ENCODE results near the gene NET1.

The NET1 gene

GRCh38 chr10:5450605-5451384 is 38.4 kb downstream of the NET1 start:
- Histone ChIP-seq H3K4me3 (no peak overlapping the region), H3K27ac (no peak overlapping the region), H3K9me3 (ENCODE audit: low read depth, low read length) (no peaks in the 10 kb centered on the region), H3K36me3 (ENCODE audit: insufficient read depth, low read length) (peaks cover 40% of the 10 kb centered on the region), H3K9ac (ENCODE audit: insufficient read length) (no peak overlapping the region)
- DNase-seq (ENCODE audit: low read depth, low spot score) = no peak
- TF ChIP-seq FOXP2 (optimal IDR thresholded peaks at IDR 0.05; ENCODE audit: control extremely low read depth, extremely low read length, insufficient read depth) (no peak), POLR2AphosphoS5 (IDR thresholded peaks at IDR 0.05; ENCODE audit: borderline replicate concordance, low read depth, low read length) (no peak)

- Histone ChIP-seq H3K27ac (no peak overlapping the region), H3K36me3 (ENCODE audit: insufficient read depth, low read length) (peaks cover 54% of the 10 kb centered on the region), H3K9me3 (ENCODE audit: low read depth, low read length) (no peaks in the 10 kb centered on the region), H3K9ac (ENCODE audit: insufficient read length) (no peak overlapping the region), H3K4me3 (no peak overlapping the region)
- TF ChIP-seq EZH2 (IDR thresholded peaks at IDR 0.05) (no peak), POLR2AphosphoS5 (IDR thresholded peaks at IDR 0.05; ENCODE audit: borderline replicate concordance, low read depth, low read length) (no peak), FOXP2 (optimal IDR thresholded peaks at IDR 0.05; ENCODE audit: control extremely low read depth, extremely low read length, insufficient read depth) (no peak)
- no peak for DNase-seq (ENCODE audit: low read depth, low spot score)
Observed at GRCh38 chr10:5453749-5454489, 41.6 kb downstream of the NET1 start.

- Histone ChIP-seq H3K9me3 (ENCODE audit: low read depth, low read length) (no peaks in the 10 kb centered on the region), H3K4me3 (no peak overlapping the region), H3K27ac (no peak overlapping the region), H3K36me3 (ENCODE audit: insufficient read depth, low read length) (peaks cover 54% of the 10 kb centered on the region), H3K9ac (ENCODE audit: insufficient read length) (no peak overlapping the region)
- TF ChIP-seq EZH2 (IDR thresholded peaks at IDR 0.05) = no peak
- no peak for TF ChIP-seq POLR2AphosphoS5 (IDR thresholded peaks at IDR 0.05; ENCODE audit: borderline replicate concordance, low read depth, low read length)
- no peak for TF ChIP-seq FOXP2 (optimal IDR thresholded peaks at IDR 0.05; ENCODE audit: control extremely low read depth, extremely low read length, insufficient read depth)
- DNase-seq (ENCODE audit: low read depth, low spot score) = no peak
Observed at GRCh38 chr10:5456563-5456962, 44.2 kb downstream of the NET1 start.

- Histone ChIP-seq H3K27ac (no peak overlapping the region), H3K9me3 (ENCODE audit: low read depth, low read length) (no peaks in the 10 kb centered on the region), H3K4me3 (no peak overlapping the region), H3K9ac (ENCODE audit: insufficient read length) (no peak overlapping the region), H3K36me3 (ENCODE audit: insufficient read depth, low read length) (peaks cover 45% of the 10 kb centered on the region)
- no peak for TF ChIP-seq FOXP2 (optimal IDR thresholded peaks at IDR 0.05; ENCODE audit: control extremely low read depth, extremely low read length, insufficient read depth)
- TF ChIP-seq EZH2 (IDR thresholded peaks at IDR 0.05) = no peak
- TF ChIP-seq POLR2AphosphoS5 (IDR thresholded peaks at IDR 0.05; ENCODE audit: borderline replicate concordance, low read depth, low read length) = no peak
- no peak for DNase-seq (ENCODE audit: low read depth, low spot score)
Observed at GRCh38 chr10:5457741-5458140, 45.4 kb downstream of the NET1 start.

- Histone ChIP-seq H3K27ac (no peak overlapping the region), H3K9me3 (ENCODE audit: low read depth, low read length) (no peaks in the 10 kb centered on the region), H3K36me3 (ENCODE audit: insufficient read depth, low read length) (peaks cover 38% of the 10 kb centered on the region), H3K9ac (ENCODE audit: insufficient read length) (no peak overlapping the region), H3K4me3 (no peak overlapping the region)
- TF ChIP-seq FOXP2 (optimal IDR thresholded peaks at IDR 0.05; ENCODE audit: control extremely low read depth, extremely low read length, insufficient read depth) (no peak), EZH2 (IDR thresholded peaks at IDR 0.05) (no peak), POLR2AphosphoS5 (IDR thresholded peaks at IDR 0.05; ENCODE audit: borderline replicate concordance, low read depth, low read length) (no peak)
- DNase-seq (ENCODE audit: low read depth, low spot score) = no peak
Observed at GRCh38 chr10:5458425-5458824, 46.1 kb downstream of the NET1 start.

DNA sequence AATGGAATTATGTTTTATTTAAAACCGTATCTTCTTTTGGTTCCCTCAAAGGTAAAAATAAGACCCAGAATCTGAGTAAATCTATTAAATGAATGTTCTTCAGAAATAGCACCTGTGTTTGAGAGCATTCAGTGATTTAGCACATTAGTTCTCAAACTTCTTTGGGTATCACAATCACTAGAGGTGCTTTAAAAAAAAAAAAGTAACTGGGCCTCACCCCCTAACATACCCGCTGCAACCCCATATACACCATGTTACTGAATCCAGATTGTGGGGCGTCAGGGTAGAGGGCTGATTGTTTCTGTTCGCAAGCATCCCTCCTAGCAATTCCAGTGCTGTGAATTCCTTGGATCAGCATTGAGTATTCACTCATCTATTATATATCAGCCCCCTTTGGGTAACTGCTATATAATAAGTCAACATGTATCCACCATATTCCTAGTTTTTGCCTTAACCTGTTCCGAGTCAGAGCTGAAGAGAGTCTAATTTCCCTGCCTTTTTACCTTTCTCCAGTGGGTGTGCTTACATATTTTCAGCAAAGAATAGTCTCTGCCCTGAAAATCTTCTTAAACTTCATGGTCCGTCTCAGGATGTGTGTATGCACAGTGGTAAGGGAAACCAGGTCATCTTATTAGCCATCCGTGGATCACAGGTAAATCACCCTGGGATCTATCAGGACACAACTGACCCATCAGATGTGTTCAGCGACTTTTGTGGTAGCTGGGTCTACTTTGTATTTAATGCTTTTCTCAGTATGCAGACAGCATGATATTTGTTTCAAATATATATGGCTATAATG is 46.8 kb downstream of the NET1 start:
- H3K27ac ChIP-seq = no peak overlapping the region
- no peaks in the 10 kb centered on the region for H3K9me3 ChIP-seq (ENCODE audit: low read depth, low read length)
- TF ChIP-seq FOXP2 (optimal IDR thresholded peaks at IDR 0.05; ENCODE audit: control extremely low read depth, extremely low read length, insufficient read depth) = no peak
- TF ChIP-seq EZH2 (IDR thresholded peaks at IDR 0.05) = no peak
- no peak for TF ChIP-seq POLR2AphosphoS5 (IDR thresholded peaks at IDR 0.05; ENCODE audit: borderline replicate concordance, low read depth, low read length)
- no peak overlapping the region for H3K9ac ChIP-seq (ENCODE audit: insufficient read length)
- H3K36me3 ChIP-seq (ENCODE audit: insufficient read depth, low read length) = peaks cover 30% of the 10 kb centered on the region
- DNase-seq (ENCODE audit: low read depth, low spot score) = no peak
- H3K4me3 ChIP-seq = no peak overlapping the region

GRCh38 chr10:5460468-5461202 is 48.3 kb downstream of the NET1 start:
- Histone ChIP-seq H3K4me3 (no peak overlapping the region), H3K27ac (no peak overlapping the region), H3K9ac (ENCODE audit: insufficient read length) (no peak overlapping the region), H3K36me3 (ENCODE audit: insufficient read depth, low read length) (peaks cover 16% of the 10 kb centered on the region), H3K9me3 (ENCODE audit: low read depth, low read length) (no peaks in the 10 kb centered on the region)
- no peak for TF ChIP-seq EZH2 (IDR thresholded peaks at IDR 0.05)
- TF ChIP-seq POLR2AphosphoS5 (IDR thresholded peaks at IDR 0.05; ENCODE audit: borderline replicate concordance, low read depth, low read length) = no peak
- TF ChIP-seq FOXP2 (optimal IDR thresholded peaks at IDR 0.05; ENCODE audit: control extremely low read depth, extremely low read length, insufficient read depth) = no peak
- DNase-seq (ENCODE audit: low read depth, low spot score) = no peak
